Posterior cingulate gyrus (tissue), 11 donors: ENCODE data around the gene TBKBP1.
"Not testable (repeated sequence)": the region's sequence is repeated elsewhere in the genome, so short reads cannot be mapped to it uniquely, and the experiment has no call there.

ENCODE experiments used
- DNase-seq, 10 donors: peaks; one replicate each; pipeline versions ENCODE4 v3.0.0 to v3.0.0-alpha.2; 2020 to 2021; ENCODE audit warnings: mixed read lengths in 3 of 10
- intact Hi-C: fragments of 100-400 bp; cut with DNase I; formaldehyde crosslinking; loops from one replicate; pipeline ENCODE4 v1.15.1; 2023

TBKBP1 gene

DNA sequence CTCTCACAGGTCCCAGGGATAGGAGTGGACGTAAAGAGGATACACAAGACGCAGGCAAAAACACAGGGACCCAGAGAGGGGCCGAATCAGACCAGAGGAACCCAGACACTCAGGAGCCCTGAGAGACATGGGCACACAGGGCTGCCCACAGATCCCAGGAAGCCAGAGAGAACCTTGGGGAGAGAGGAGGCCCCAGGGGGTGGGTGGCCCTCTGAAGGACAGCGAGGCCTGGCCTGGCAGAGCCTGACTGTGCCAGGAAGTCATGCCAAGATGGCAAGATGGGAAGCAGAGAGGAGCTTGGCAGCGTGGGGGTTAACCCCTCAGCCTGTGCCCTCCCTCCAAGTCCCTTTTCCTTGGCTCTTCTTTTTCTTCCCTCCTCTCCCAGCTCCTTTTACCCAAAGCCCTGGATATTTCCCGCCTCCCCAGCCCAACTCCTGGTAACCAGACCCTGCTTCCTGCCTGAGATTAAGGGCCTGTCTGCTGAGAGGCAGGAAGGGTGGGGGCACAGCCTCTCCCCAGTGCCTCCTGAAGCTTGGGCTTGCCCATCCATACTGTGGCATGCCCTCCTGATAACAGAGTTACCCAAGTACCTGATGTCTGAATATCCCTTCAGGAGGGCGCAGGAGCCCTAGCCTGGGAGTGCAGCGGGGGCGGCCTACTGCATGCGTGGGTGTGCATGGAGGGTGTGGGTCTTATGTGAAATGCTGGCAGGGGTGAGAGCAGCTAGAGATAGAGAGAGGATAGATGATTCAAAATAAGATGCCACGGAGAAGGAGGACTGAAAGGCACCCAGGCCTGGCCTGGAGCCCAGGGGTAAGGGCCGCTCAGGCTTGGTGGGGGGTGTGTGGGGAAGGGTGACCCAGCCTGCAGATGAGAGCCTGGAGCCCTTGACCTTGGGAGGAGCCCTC lies 33.1 kb downstream of the TBKBP1 start:
- DNase-seq = peak in 3 of 10 donors; percentile 37 to 72 (median 55)
- intact Hi-C loops = no loop called here

DNA sequence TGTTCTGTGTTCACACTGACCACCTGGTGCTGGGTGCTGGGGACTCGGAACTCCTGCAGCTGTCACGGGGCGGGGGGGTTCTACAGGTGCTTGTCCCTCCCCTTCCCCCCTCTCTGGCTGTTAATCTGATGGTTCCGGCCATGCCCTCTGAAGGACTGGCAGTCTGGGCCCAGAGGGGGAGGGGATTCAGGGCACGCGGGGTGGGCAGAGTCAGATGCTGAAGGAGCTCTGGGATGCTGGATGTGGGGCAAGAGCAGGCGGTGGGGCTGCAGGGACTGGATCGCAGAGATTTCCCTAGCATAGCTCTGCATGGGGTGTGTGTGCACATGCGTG lies 33.7 kb downstream of the TBKBP1 start:
- DNase-seq = peak in 3 of 10 donors; percentile 55 to 63 (median 57)
- intact Hi-C loops = no loop called here

DNA sequence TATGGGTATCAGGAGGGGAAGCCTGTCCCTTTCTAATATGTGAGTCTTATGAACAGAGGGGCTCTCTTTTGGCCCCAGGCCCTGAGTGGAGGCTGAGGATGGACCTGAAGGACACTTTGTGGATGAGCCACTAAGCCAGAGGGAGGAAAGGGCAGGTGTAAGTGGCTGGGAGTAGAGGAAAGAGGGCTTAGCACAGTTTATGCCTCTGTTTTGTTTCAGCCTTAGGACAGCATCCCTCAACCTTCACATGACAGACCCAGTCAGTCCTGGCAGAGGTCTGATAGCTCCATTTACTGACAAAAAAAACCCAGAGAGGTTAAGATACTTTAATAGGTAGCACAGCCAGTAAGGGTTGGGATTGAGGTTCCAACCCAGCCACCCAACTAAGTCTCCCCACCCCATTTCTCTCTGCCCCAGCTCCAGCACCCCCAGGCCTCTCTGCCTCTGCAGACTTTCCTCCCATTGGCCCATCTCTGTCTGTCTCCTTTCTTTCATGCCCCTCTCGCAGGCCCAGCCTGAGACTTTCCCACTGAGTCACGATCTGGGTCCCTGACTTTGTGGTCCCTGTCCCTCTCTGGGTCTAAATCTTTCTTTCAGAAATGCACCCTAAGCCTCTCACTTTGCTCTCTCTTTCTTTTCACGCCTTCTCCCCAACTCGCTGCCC lies 34.4 kb downstream of the TBKBP1 start:
- intact Hi-C loops = no loop called here
- peak in 3 of 10 donors; percentile 4 to 37 (median 7) for DNase-seq

GRCh38 chr17:47729476-47729875 lies 35.5 kb downstream of the TBKBP1 start:
- peak in 2 of 10 donors; percentile 30 to 58 for DNase-seq
- intact Hi-C loops = no loop called here

GRCh38 chr17:47730681-47731080 lies 36.7 kb downstream of the TBKBP1 start:
- intact Hi-C loops = no loop called here
- peak in 1 of 10 donors; percentile 18 for DNase-seq

DNA sequence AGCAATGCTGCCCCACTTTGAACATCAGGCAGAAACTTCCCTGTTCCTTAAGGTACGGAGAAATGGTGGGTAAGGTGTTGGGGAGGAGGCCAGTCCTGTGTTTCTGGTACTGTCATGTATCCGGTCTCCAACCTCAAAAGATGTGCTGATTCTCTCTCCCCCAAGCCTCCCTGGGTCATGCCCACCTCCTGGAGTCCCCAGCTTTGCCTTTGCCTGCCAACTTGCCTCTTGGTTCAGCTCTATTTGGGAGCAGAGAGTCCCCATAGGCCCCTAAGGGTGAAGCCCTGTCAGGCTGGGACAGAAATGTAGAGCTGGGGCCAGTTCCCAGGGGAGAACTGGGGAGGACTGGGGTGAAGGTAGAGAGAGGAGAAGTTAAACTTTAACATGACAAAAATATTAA lies 37.4 kb downstream of the TBKBP1 start:
- DNase-seq = peak in 2 of 10 donors; percentile 4 to 20
- intact Hi-C loops = no loop called here

DNA sequence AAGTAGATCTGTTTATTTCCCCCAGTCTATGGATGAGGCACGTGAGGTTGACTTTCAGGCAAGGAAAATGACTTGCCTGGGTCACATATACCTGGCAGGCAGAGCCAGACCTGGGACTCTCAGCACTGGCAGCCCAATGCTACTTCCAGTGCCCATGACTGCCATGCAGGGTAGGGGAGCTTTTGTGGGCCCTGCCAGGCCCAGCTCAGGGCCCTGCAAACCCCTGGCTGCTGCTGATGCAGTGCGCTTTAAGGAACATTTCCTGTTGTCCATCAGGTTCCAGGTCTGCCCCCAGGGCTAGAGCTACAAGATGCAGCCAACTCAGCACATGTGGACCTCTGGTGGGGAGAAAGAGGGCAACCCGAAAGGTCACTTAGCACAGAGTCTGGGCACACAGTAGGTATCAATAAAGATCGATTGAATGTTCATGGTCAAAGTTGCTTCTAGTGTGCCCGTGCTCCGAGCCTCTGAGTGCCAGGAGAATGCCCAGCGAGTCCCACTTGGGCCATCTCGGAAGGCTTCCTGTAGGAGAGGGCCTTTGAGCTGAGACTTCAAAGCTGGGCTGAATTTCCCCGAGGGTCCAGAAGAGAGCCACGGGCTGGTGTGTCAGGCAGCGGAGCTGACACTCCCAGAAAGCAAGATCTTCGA lies 38.6 kb downstream of the TBKBP1 start:
- peak in 1 of 10 donors; percentile 24 for DNase-seq
- intact Hi-C loops = no loop called here

DNA sequence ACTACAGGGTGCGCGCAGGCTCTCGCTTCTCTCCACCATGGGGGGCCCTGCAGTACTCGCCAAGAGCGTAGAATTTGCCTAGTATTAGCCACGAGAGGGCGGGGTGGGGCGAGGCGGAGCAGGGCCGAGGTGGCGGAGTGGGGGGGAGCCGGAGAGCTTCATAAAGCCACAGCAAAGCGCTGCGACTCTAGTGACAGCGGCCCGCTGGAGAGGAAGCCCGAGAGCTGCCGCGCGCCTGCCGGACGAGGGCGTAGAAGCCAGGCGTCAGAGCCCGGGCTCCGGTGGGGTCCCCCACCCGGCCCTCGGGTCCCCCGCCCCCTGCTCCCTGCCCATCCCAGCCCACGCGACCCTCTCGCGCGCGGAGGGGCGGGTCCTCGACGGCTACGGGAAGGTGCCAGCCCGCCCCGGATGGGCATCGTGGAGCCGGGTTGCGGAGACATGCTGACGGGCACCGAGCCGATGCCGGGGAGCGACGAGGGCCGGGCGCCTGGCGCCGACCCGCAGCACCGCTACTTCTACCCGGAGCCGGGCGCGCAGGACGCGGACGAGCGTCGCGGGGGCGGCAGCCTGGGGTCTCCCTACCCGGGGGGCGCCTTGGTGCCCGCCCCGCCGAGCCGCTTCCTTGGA lies 39.2 kb downstream of the TBKBP1 start, which contains the start of gene TBX21:
TBX21 (plus strand) TSS at position 190 of the 627 bp plus-strand sequence; CDS start at position 409, 219 bp downstream.
- peak in 5 of 10 donors; percentile 18 to 85 (median 41) for DNase-seq
- intact Hi-C loops = no loop called here

- intact Hi-C loops = no loop called here
- peak in 2 of 10 donors; percentile 70 to 72 for DNase-seq
Observed at GRCh38 chr17:47733674-47734410, 39.9 kb downstream of the TBKBP1 start.

- no peak for DNase-seq
- intact Hi-C loops = no loop called here
Observed at GRCh38 chr17:47735139-47735464, 41.1 kb downstream of the TBKBP1 start.

DNA sequence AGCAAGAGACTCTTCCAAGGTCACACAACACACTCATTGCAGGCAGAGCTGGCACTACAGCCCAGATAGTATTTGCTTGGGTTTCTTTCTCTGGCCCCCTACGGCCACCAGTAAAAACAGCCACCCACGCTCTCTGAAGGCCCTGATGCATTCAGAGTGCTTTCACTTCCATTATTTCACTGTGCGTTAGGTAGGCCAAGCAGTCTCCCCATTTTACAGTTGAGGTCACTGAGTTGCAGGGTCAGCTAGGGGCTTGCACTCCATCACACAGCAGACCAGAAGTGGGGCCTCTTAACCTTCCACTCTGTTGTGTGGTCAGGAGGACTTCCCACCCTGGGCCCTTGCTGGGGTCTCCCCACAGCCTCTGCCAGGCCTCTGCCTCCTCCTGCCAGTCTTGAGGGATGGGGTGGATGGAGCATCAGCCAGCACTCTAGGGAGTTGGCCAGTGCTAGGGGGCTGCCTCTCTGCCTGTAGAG lies 41.6 kb downstream of the TBKBP1 start:
- intact Hi-C loops = no loop called here
- peak in 2 of 10 donors; percentile 51 to 67 for DNase-seq

GRCh38 chr17:47736501-47737495 lies 42.8 kb downstream of the TBKBP1 start:
- intact Hi-C loops = no loop called here
- DNase-seq = peak in 2 of 10 donors; percentile 26 to 34

DNA sequence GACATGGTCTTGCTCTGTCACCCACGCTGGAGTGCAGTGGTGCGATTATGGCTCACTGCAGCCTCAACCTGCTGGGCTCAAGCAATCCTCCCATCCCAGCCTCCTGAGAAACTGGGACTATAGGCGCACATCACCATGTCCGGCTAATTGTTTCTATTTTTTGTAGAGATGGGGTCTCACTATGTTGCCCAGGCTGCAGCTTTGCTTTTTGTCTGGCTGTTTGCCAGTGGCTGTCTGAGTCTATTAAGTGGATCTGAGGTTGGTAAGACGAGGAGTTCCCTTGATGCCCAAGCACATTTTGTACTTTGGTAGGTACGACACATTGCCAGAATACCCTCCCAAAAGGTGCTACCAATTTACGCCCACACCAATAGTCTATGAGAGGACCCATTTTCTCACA lies 44.2 kb downstream of the TBKBP1 start:
- no peak for DNase-seq
- intact Hi-C loops = no loop called here

DNA sequence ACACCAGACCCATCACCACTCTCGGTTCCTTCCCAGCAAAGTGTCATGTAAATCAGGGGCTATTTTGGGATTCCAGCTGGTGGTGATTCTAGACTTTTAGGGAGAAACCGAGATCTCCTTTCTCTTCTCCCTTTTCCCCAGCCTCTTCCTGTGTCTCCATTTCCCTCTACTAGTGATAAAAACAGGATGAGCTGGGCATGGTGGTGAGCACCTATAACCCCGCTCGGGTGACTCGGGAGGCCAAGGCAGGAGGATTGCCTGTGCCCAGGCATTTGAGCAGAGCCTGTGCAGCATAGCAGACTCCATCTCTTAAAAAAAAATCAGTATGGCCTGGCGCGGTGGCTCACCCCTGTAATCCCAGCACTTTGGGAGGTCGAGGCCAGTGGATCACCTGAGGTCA lies 45.2 kb downstream of the TBKBP1 start:
- intact Hi-C loops = no loop called here
- DNase-seq = peak in 2 of 10 donors; percentile 49 to 69

DNA sequence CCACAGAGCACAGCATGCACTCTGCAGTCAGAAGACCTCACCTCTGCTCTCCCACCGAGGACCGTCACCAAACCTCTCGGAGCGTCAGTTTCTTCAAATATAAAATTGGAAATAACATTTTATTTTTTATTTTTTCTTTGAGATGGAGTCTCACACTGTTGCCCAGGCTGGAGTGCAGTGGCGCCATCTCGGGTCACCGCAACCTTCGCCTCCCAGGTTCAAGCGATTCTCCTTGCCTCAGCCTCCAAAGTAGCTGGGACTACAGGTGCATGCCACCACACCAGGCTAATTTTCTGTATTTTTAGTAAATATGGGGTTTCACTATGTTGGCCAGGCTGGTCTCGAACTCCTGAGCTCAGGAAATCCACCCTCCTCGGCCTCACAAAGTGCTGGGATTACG lies 46.0 kb downstream of the TBKBP1 start:
- intact Hi-C loops = loop anchor here (2.0 to 5.0 kb wide), 3 partner anchors 23 to 78 kb away; no protein-coding TSS in a partner anchor
- not testable (repeated sequence) for DNase-seq

DNA sequence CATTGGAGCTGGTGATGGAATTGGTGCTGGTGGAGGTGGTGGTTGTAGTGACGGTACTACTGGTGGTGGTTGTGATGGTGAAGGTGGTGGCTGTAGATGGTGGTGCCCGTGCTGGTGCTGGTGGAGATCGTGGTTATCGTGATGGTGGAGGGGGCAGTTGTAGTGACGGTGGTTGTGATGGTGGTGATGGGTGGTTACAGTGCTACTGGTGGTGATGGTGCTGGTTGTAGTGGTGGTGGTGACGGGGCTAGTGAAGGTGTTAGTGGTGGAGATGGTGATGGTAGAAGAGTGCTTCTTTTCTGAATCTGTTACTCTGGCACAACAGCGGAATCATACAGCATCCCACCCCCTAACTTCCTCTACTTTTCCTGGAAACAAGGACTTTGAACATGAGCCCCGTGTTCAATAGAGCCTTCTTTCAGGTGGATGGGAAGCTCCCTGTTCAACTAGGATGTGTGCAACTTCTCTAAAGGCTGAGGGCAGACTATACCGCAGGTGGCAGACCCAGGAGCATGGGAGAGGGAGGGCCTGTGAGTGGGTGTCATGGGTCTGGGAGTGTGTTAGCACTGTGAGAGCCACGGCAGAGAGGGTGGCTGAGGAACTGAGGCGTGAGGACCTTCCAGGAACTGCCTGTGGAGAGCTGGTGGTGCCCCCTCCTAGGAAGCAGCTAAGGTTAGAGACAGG lies 47.3 kb downstream of the TBKBP1 start:
- intact Hi-C loops = loop anchor here (2.0 to 5.0 kb wide), 3 partner anchors 24 to 79 kb away; no protein-coding TSS in a partner anchor
- peak in 1 of 10 donors; percentile 47 for DNase-seq

DNA sequence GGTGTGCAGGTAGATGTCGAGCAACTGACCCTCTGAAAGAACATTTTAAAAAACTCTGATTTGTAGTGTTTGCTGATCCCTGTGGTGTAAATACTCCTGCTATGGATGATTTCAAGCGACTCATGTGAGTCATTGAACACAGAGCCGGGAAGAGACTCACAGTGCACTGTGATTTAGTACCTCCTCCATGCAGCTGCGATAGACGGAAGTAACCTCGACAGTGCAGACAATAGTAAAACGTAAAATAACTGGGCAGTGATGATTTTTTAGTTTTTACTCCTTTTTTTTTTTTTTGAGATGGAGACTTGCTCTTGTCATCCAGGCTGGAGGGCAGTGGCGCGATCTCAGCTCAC lies 47.8 kb downstream of the TBKBP1 start:
- DNase-seq = no peak
- intact Hi-C loops = loop anchor here (2.0 to 5.0 kb wide), 3 partner anchors 25 to 79 kb away; no protein-coding TSS in a partner anchor
